SK-N-SH treated with all-trans-retinoic acid at 6 μM for 48 hours (cell line): ENCODE measurements around the gene CAPN10.

Source experiments
- ATAC-seq: fragments of 200-7000 bp; cut with Tn5 transposase; 3 replicates; pipeline ENCODE4 v1.9.1; 2020; ENCODE audit warnings: mild to moderate bottlenecking, moderate library complexity
- ARNTL ChIP-seq: fragments of 450-650 bp; formaldehyde crosslinking; IDR thresholded peaks from 2 replicates; pipeline ENCODE4 v1.5.0; 2020; ENCODE audit warnings: low read depth, mild to moderate bottlenecking, moderate library complexity, borderline replicate concordance
- BACH2 ChIP-seq: fragments of 250-450 bp; sonication (Bioruptor Pico); IDR thresholded peaks from 2 replicates; pipeline ENCODE4 v1.9.0; 2021; ENCODE audit warnings: mild to moderate bottlenecking, borderline replicate concordance
- CREB5 ChIP-seq: fragments of 250-450 bp; sonication (Bioruptor Pico); IDR thresholded peaks from 2 replicates; pipeline ENCODE4 v1.5.1; 2020; ENCODE audit warnings: low read depth, mild to moderate bottlenecking, moderate library complexity
- CSRNP3 ChIP-seq: fragments of 250-450 bp; sonication (Bioruptor Pico); IDR thresholded peaks from 2 replicates; pipeline ENCODE4 v1.5.1; 2021; ENCODE audit warnings: mild to moderate bottlenecking, moderate library complexity
- ESRRG ChIP-seq: fragments of 250-450 bp; sonication (Bioruptor Pico); IDR thresholded peaks from 2 replicates; pipeline ENCODE4 v1.6.1; 2021; ENCODE audit warnings: mild to moderate bottlenecking
- GLIS3 ChIP-seq: fragments of 250-450 bp; sonication (Bioruptor Pico); IDR thresholded peaks from 2 replicates; pipeline ENCODE4 v1.5.0; 2020; ENCODE audit warnings: mild to moderate bottlenecking, moderate library complexity
- ISL1 ChIP-seq: fragments of 250-450 bp; sonication (Bioruptor Pico); IDR thresholded peaks from 2 replicates; pipeline ENCODE4 v2.1.2; 2022; ENCODE audit warnings: mild to moderate bottlenecking, moderate library complexity
- OSR1 ChIP-seq: fragments of 250-450 bp; sonication (Bioruptor Pico); IDR thresholded peaks from 2 replicates; pipeline ENCODE4 v1.8.0; 2022; ENCODE audit warnings: moderate library complexity, mild to moderate bottlenecking, inconsistent platforms
- PATZ1 ChIP-seq: fragments of 250-450 bp; sonication (Bioruptor Pico); IDR thresholded peaks from 2 replicates; pipeline ENCODE4 v1.8.0; 2020; ENCODE audit warnings: mild to moderate bottlenecking, moderate library complexity, borderline replicate concordance
- PPARA ChIP-seq: fragments of 250-450 bp; sonication (Bioruptor Pico); IDR thresholded peaks from 2 replicates; pipeline ENCODE4 v1.5.0; 2020; ENCODE audit warnings: mild to moderate bottlenecking, borderline replicate concordance
- RARB ChIP-seq: fragments of 250-450 bp; sonication (Bioruptor Pico); IDR thresholded peaks from 2 replicates; pipeline ENCODE4 v1.8.0; 2021; ENCODE audit warnings: mild to moderate bottlenecking, moderate library complexity
- SNAI2 ChIP-seq: fragments of 250-450 bp; sonication (Bioruptor Pico); IDR thresholded peaks from 2 replicates; pipeline ENCODE4 v1.5.0; 2020; ENCODE audit warnings: mild to moderate bottlenecking, moderate library complexity
- TCF4 ChIP-seq: fragments of 250-450 bp; sonication (Bioruptor Pico); IDR thresholded peaks from 2 replicates; pipeline ENCODE4 v1.8.0; 2021; ENCODE audit warnings: mild to moderate bottlenecking, moderate library complexity, borderline replicate concordance
- TOX ChIP-seq: fragments of 250-450 bp; sonication (Bioruptor Pico); IDR thresholded peaks from 2 replicates; pipeline ENCODE4 v1.8.0; 2021; ENCODE audit warnings: mild to moderate bottlenecking, moderate library complexity, borderline replicate concordance
- ZFP3 ChIP-seq: fragments of 250-450 bp; sonication (Bioruptor Pico); IDR thresholded peaks from 2 replicates; pipeline ENCODE4 v1.5.0; 2020; ENCODE audit warnings: mild to moderate bottlenecking, moderate library complexity
- ZFP30 ChIP-seq: fragments of 450-650 bp; formaldehyde crosslinking; IDR thresholded peaks from 2 replicates; pipeline ENCODE4 v1.5.0; 2022; ENCODE audit warnings: mild to moderate bottlenecking, moderate library complexity
- ZNF565 ChIP-seq: fragments of 450-650 bp; formaldehyde crosslinking; conservative IDR thresholded peaks from 2 replicates; pipeline ENCODE4 v1.5.0; 2020; ENCODE audit warnings: low read depth, mild to moderate bottlenecking, moderate library complexity
- ZNF70 ChIP-seq: fragments of 450-650 bp; formaldehyde crosslinking; IDR thresholded peaks from 2 replicates; pipeline ENCODE4 v1.5.0; 2020; ENCODE audit warnings: mild to moderate bottlenecking, moderate library complexity
- ZNF8 ChIP-seq: fragments of 450-650 bp; formaldehyde crosslinking; IDR thresholded peaks from 2 replicates; pipeline ENCODE4 v1.5.0; 2020; ENCODE audit warnings: mild to moderate bottlenecking, moderate library complexity
- TF ChIP-seq, protein P1 (sequence below): fragments of 250-450 bp; sonication (Bioruptor Pico); IDR thresholded peaks from 2 replicates; pipeline ENCODE4 v1.5.0; 2020; ENCODE audit warnings: mild to moderate bottlenecking, moderate library complexity
- TF ChIP-seq, protein P2 (sequence below): fragments of 250-450 bp; sonication (Bioruptor Pico); IDR thresholded peaks from 2 replicates; pipeline ENCODE4 v1.8.0; 2021; ENCODE audit warnings: low read depth, mild to moderate bottlenecking, moderate library complexity, borderline replicate concordance

Gene CAPN10

GRCh38 chr2:240599141-240599583 lies 12.6 kb downstream of the CAPN10 start:
- TF ChIP-seq SNAI2 (CRISPR knock-in tag) (no peak), ARNTL (no peak), ZFP30 (CRISPR knock-in tag) (no peak), TCF4 (CRISPR knock-in tag) (no peak), ZFP3 (CRISPR knock-in tag) (no peak), BACH2 (no peak), GLIS3 (CRISPR knock-in tag) (no peak), ISL1 (CRISPR knock-in tag) (no peak)
- no peak for ATAC-seq

GRCh38 chr2:240600451-240600961 lies 14.0 kb downstream of the CAPN10 start:
- no peak for TF ChIP-seq CSRNP3 (CRISPR knock-in tag)
- TF ChIP-seq BACH2 = no peak
- TF ChIP-seq PPARA (CRISPR knock-in tag) = no peak
- no peak for TF ChIP-seq ISL1 (CRISPR knock-in tag)
- TF ChIP-seq, protein P1, sequence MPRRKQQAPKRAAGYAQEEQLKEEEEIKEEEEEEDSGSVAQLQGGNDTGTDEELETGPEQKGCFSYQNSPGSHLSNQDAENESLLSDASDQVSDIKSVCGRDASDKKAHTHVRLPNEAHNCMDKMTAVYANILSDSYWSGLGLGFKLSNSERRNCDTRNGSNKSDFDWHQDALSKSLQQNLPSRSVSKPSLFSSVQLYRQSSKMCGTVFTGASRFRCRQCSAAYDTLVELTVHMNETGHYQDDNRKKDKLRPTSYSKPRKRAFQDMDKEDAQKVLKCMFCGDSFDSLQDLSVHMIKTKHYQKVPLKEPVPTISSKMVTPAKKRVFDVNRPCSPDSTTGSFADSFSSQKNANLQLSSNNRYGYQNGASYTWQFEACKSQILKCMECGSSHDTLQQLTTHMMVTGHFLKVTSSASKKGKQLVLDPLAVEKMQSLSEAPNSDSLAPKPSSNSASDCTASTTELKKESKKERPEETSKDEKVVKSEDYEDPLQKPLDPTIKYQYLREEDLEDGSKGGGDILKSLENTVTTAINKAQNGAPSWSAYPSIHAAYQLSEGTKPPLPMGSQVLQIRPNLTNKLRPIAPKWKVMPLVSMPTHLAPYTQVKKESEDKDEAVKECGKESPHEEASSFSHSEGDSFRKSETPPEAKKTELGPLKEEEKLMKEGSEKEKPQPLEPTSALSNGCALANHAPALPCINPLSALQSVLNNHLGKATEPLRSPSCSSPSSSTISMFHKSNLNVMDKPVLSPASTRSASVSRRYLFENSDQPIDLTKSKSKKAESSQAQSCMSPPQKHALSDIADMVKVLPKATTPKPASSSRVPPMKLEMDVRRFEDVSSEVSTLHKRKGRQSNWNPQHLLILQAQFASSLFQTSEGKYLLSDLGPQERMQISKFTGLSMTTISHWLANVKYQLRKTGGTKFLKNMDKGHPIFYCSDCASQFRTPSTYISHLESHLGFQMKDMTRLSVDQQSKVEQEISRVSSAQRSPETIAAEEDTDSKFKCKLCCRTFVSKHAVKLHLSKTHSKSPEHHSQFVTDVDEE (CRISPR knock-in tag) = no peak
- TF ChIP-seq OSR1 = no peak
- TF ChIP-seq PATZ1 (CRISPR knock-in tag) = no peak
- TF ChIP-seq ZNF565 (CRISPR knock-in tag) = no peak
- TF ChIP-seq TCF4 (CRISPR knock-in tag) = no peak
- TF ChIP-seq TOX (CRISPR knock-in tag) = no peak
- TF ChIP-seq, protein P2, sequence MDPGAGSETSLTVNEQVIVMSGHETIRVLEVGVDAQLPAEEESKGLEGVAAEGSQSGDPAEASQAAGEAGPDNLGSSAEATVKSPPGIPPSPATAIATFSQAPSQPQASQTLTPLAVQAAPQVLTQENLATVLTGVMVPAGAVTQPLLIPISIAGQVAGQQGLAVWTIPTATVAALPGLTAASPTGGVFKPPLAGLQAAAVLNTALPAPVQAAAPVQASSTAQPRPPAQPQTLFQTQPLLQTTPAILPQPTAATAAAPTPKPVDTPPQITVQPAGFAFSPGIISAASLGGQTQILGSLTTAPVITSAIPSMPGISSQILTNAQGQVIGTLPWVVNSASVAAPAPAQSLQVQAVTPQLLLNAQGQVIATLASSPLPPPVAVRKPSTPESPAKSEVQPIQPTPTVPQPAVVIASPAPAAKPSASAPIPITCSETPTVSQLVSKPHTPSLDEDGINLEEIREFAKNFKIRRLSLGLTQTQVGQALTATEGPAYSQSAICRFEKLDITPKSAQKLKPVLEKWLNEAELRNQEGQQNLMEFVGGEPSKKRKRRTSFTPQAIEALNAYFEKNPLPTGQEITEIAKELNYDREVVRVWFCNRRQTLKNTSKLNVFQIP (CRISPR knock-in tag) = no peak
- no peak for TF ChIP-seq GLIS3 (CRISPR knock-in tag)
- TF ChIP-seq ARNTL = no peak
- TF ChIP-seq CREB5 (CRISPR knock-in tag) = no peak
- TF ChIP-seq ZNF70 = no peak
- no peak for TF ChIP-seq ZNF8 (CRISPR knock-in tag)
- no peak for TF ChIP-seq ESRRG (CRISPR knock-in tag)
- TF ChIP-seq RARB = no peak
- TF ChIP-seq, all 23 proteins: peak for 0
- no peak for ATAC-seq

GRCh38 chr2:240601061-240601830 lies 14.7 kb downstream of the CAPN10 start:
- no peak for ATAC-seq
- TF ChIP-seq RARB (no peak), ESRRG (CRISPR knock-in tag) (no peak), TCF4 (CRISPR knock-in tag) (no peak), TOX (CRISPR knock-in tag) (no peak), ZFP30 (CRISPR knock-in tag) (no peak), ISL1 (CRISPR knock-in tag) (no peak), BACH2 (no peak), ARNTL (no peak), OSR1 (no peak), PPARA (CRISPR knock-in tag) (no peak), CSRNP3 (CRISPR knock-in tag) (no peak)
- TF ChIP-seq, protein P1 (CRISPR knock-in tag) = no peak
